CD8-positive, alpha-beta memory T cell (primary cell): ENCODE data around the gene MTFP1. TPM values are rescaled to one million over a fixed set of nuclear protein-coding genes. Genes with fewer than 3 reads are reported as not detected.

Source experiments
- CTCF ChIA-PET: fragments of 350-600 bp; sonication (Branson Sonifier 250); formaldehyde crosslinking; loops from one replicate; lab custom pipeline; 2021; ENCODE audit warnings: antibody characterized with exemption; lab: Charles Lee
- POLR2A ChIA-PET: fragments of 350-600 bp; sonication (Branson Sonifier 250); formaldehyde crosslinking; loops from one replicate; lab custom pipeline; 2021; ENCODE audit warnings: antibody characterized with exemption; lab: Charles Lee
- DNase-seq, 5 donors: peaks; one replicate each; pipeline versions ENCODE4 v3.0.0 to v3.0.0-alpha.2; 2020 to 2022; ENCODE audit warnings: mixed read lengths in 1 of 5
- H3K27ac ChIP-seq: one replicate; pipeline ENCODE4 v1.7.0; 2013; ENCODE audit warnings: low read depth, mild to moderate bottlenecking, low read length, moderate library complexity
- H3K27me3 ChIP-seq: 2 replicates; pipeline ENCODE4 v1.7.0; 2013; ENCODE audit warnings: low read length, mild to moderate bottlenecking; ENCODE audit not compliant: insufficient read depth, poor library complexity, severe bottlenecking
- H3K36me3 ChIP-seq: 2 replicates; pipeline ENCODE4 v1.7.0; 2013; ENCODE audit warnings: mild to moderate bottlenecking, low read length, moderate library complexity; ENCODE audit not compliant: insufficient read depth
- H3K4me1 ChIP-seq: 2 replicates; pipeline ENCODE4 v1.7.0; 2013; ENCODE audit warnings: mild to moderate bottlenecking, low read length, moderate library complexity; ENCODE audit not compliant: insufficient read depth
- H3K4me3 ChIP-seq: 2 replicates; pipeline ENCODE4 v1.7.0; 2013; ENCODE audit warnings: mild to moderate bottlenecking, low read length
- H3K9me3 ChIP-seq: 2 replicates; pipeline ENCODE4 v1.7.0; 2013; ENCODE audit warnings: mild to moderate bottlenecking, low read length
- H3K27ac Mint-ChIP-seq, 8 donors: one replicate each; pipeline ENCODE4 v1.8.0; 2020 to 2021; ENCODE audit warnings: mixed read lengths in 8 of 8, mild to moderate bottlenecking in 6 of 8, inconsistent platforms in 3 of 8, moderate library complexity in 3 of 8
- H3K27me3 Mint-ChIP-seq, 2 donors: one replicate each; pipeline ENCODE4 v1.8.0; 2020 to 2021; ENCODE audit warnings: mixed read lengths in 2 of 2, mild to moderate bottlenecking in 1 of 2, moderate library complexity in 1 of 2
- H3K36me3 Mint-ChIP-seq, 3 donors: one replicate each; pipeline ENCODE4 v1.8.0; 2020 to 2021; ENCODE audit warnings: mixed read lengths in 3 of 3, inconsistent platforms in 1 of 3, mild to moderate bottlenecking in 1 of 3
- H3K4me1 Mint-ChIP-seq, 3 donors: one replicate each; pipeline ENCODE4 v1.8.0; 2020 to 2021; ENCODE audit warnings: mixed read lengths in 3 of 3, inconsistent platforms in 1 of 3, mild to moderate bottlenecking in 1 of 3
- H3K4me3 Mint-ChIP-seq, 7 donors: one replicate each; pipeline ENCODE4 v1.8.0; 2020 to 2021; ENCODE audit warnings: mixed read lengths in 7 of 7, mild to moderate bottlenecking in 6 of 7, moderate library complexity in 4 of 7, inconsistent platforms in 2 of 7
- H3K9me3 Mint-ChIP-seq, 5 donors: one replicate each; pipeline ENCODE4 v1.8.0; 2020 to 2022; ENCODE audit warnings: mixed read lengths in 5 of 5, mild to moderate bottlenecking in 3 of 5, moderate library complexity in 2 of 5, inconsistent platforms in 1 of 5
- polyA plus RNA-seq: library from polyadenylated mRNA; unstranded; fragments of 300-500 nt; fragmentation: Illumina TruSeq; gene quantifications from one replicate; pipeline ENCODE4 v1.2.3, GENCODE V29; 2021
- total RNA-seq, 2 experiments: library from RNA; stranded (reverse); gene quantifications; one replicate each; pipeline ENCODE4 v1.2.3, GENCODE V29; 2021

The MTFP1 gene
- total and polyA plus RNA-seq, 3 experiments from 2014 or later, result 43.1 to 110 (median 104) TPM

DNA sequence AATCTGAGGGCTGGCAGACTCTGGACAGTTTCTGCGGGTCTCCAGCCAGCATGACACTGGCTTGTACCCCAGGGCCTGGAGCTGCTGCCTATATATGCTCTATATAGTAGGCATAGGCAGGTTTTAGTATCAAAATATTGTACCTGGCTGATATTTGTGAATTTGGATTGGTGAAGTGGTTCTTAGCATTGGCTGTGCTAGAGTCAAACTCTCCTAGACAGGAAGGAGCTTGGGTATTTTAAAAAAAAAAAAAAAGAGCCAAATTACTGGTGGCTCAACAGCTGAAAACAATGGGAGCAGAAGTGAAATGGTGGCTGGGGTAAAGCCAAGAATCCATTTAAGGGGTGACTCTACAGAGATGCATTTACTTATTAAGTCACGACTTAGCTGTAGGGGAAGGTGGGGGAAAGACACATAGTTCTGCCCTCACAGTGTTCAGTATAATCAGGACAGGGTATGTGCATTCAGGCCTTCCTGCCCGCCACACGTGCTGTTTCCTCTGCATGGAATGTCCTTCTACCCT is 11.0 kb upstream of the MTFP1 start:
- no peak overlapping the region for H3K4me3 ChIP-seq
- no peaks in the 10 kb centered on the region for H3K27me3 ChIP-seq
- no peaks in the 10 kb centered on the region for H3K4me1 Mint-ChIP-seq
- H3K9me3 Mint-ChIP-seq, result no peaks in the 10 kb centered on the region
- no peak for DNase-seq
- POLR2A ChIA-PET, result interaction anchor here (1.4 kb wide), 1 partner anchor 9 kb away, joined by 5 read pairs; no protein-coding TSS in a partner anchor
- H3K36me3 Mint-ChIP-seq, result peaks cover 8 to 52% (median 21%) of the 10 kb centered on the region in 3 donors
- no peaks in the 10 kb centered on the region for H3K36me3 ChIP-seq
- no peaks in the 10 kb centered on the region for H3K9me3 ChIP-seq
- H3K27ac Mint-ChIP-seq, result peak overlapping the region in 2 of 8 donors; percentile 2 to 30
- CTCF ChIA-PET, result interaction anchor here (1.1 to 1.4 kb wide), 4 partner anchors 10 to 151 kb away, joined by 3 to 5 read pairs (median 4); partner anchors contain the start of genes MTFP1 and SEC14L2
- no peaks in the 10 kb centered on the region for H3K27me3 Mint-ChIP-seq
- peak overlapping the region in 1 of 7 donors; percentile 40 for H3K4me3 Mint-ChIP-seq
- H3K4me1 ChIP-seq, result peaks cover 15% of the 10 kb centered on the region
- no peak overlapping the region for H3K27ac ChIP-seq

DNA sequence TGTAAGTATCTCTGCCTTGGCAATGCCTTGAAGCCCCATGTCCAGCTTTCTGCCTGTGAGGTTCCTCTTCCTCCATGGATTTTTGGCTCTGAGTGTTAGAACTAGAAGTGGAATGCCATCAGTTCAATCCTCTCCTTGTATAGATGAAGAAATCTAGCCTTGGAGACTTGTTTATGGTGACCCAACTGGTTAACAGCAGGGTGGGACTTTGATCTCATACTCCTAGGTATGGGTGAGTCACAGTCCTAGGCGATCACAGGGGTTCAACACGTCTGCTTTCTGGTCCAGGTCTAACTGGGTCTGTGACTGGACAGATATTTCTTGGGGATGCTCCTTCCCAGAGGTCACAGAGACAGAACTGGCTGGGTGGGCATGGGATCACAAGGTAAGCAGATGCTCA is 9.2 kb upstream of the MTFP1 start:
- H3K27me3 ChIP-seq, result no peaks in the 10 kb centered on the region
- Mint-ChIP-seq H3K36me3 (peaks cover 8 to 58% (median 23%) of the 10 kb centered on the region in 3 donors), H3K27me3 (no peaks in the 10 kb centered on the region), H3K27ac (peak overlapping the region in 2 of 8 donors; percentile 68 to 91), H3K9me3 (no peaks in the 10 kb centered on the region), H3K4me3 (no peak overlapping the region), H3K4me1 (peaks cover 2 to 8% (median 3%) of the 10 kb centered on the region in 3 donors)
- peaks cover 15% of the 10 kb centered on the region for H3K4me1 ChIP-seq
- no peaks in the 10 kb centered on the region for H3K9me3 ChIP-seq
- DNase-seq, result no peak
- ChIA-PET CTCF (interaction anchor here (0.6 kb wide), 1 partner anchor 14 kb away, joined by 3 read pairs; no protein-coding TSS in a partner anchor), POLR2A (no interaction called here)
- H3K4me3 ChIP-seq, result no peak overlapping the region
- no peak overlapping the region for H3K27ac ChIP-seq
- no peaks in the 10 kb centered on the region for H3K36me3 ChIP-seq

DNA sequence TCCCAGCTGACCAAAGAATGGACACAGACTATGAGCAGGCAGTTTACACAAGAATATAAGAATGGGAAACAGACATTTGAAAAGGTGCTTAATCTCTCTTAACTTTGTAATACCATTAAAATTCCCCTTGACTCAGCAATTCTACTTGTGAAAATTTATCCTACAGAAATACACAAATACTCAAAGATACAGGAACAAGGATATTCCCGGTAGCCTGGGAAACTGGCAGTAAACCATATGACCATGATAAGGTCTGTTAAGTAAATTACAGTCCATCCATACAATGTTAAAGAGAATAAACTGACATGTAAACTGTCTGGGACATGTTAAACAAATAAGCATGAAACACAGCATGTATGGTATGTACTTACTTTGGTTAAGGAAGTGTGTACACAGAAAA is 8.7 kb upstream of the MTFP1 start:
- Histone ChIP-seq H3K9me3 (no peaks in the 10 kb centered on the region), H3K4me1 (peaks cover 15% of the 10 kb centered on the region), H3K27ac (no peak overlapping the region), H3K27me3 (no peaks in the 10 kb centered on the region), H3K4me3 (no peak overlapping the region), H3K36me3 (no peaks in the 10 kb centered on the region)
- no peak for DNase-seq
- no peaks in the 10 kb centered on the region for H3K9me3 Mint-ChIP-seq
- peak overlapping the region in 1 of 8 donors; percentile 35 for H3K27ac Mint-ChIP-seq
- ChIA-PET POLR2A (no interaction called here), CTCF (interaction anchor here (0.6 kb wide), 1 partner anchor 14 kb away, joined by 3 read pairs; no protein-coding TSS in a partner anchor)
- no peaks in the 10 kb centered on the region for H3K27me3 Mint-ChIP-seq
- peaks cover 2 to 11% (median 8%) of the 10 kb centered on the region in 3 donors for H3K4me1 Mint-ChIP-seq
- H3K36me3 Mint-ChIP-seq, result peaks cover 8 to 61% (median 23%) of the 10 kb centered on the region in 3 donors
- no peak overlapping the region for H3K4me3 Mint-ChIP-seq

DNA sequence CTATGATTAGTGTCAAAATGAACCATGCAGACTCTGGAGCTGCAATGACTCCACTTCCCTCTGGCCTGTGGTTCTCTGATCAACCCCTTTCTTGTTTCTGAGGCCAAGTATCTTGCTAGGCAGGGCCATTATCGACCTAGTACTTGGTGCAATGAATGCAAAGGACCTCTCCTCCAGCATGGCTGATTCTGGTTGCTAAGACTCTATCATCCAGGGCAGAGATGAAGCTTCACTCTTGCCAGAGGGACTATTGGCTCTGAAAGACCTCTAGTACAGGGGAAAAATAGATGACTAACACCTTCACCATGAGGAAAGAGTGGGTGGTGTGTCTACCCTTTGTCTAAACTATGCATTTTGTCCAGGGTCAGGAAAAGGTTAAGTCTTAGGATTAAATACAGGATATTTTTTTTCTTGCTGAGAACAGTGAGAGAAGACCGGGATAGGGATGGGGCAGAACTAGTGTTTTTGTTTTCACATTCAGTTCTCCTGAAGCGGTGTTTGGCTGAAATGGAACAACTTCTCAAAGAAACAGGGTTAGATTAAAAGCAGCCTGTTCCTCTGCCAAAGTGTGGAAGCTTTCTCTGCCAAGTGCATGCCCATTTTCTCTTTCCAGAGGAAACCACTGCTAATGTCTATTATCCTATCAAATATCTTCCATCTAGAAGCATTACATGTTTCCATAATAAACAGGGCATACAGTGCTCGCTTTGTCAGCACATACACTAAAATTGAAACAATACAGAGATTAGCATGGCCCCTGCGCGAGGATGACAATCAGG is 5.0 kb upstream of the MTFP1 start:
- Mint-ChIP-seq H3K9me3 (no peaks in the 10 kb centered on the region), H3K4me3 (peak overlapping the region in 1 of 7 donors; percentile 73), H3K4me1 (peaks cover 33 to 44% (median 41%) of the 10 kb centered on the region in 3 donors), H3K27me3 (no peaks in the 10 kb centered on the region), H3K27ac (peak overlapping the region in 1 of 8 donors; percentile 40), H3K36me3 (peaks cover 8 to 54% (median 20%) of the 10 kb centered on the region in 3 donors)
- Histone ChIP-seq H3K27me3 (no peaks in the 10 kb centered on the region), H3K4me3 (no peak overlapping the region), H3K27ac (no peak overlapping the region), H3K9me3 (no peaks in the 10 kb centered on the region), H3K4me1 (peaks cover 28% of the 10 kb centered on the region), H3K36me3 (no peaks in the 10 kb centered on the region)
- POLR2A ChIA-PET, result no interaction called here
- CTCF ChIA-PET, result interaction anchor here (0.8 to 1.9 kb wide), 2 partner anchors 8 to 25 kb away, joined by 3 to 5 read pairs; no protein-coding TSS in a partner anchor
- DNase-seq, result no peak

DNA sequence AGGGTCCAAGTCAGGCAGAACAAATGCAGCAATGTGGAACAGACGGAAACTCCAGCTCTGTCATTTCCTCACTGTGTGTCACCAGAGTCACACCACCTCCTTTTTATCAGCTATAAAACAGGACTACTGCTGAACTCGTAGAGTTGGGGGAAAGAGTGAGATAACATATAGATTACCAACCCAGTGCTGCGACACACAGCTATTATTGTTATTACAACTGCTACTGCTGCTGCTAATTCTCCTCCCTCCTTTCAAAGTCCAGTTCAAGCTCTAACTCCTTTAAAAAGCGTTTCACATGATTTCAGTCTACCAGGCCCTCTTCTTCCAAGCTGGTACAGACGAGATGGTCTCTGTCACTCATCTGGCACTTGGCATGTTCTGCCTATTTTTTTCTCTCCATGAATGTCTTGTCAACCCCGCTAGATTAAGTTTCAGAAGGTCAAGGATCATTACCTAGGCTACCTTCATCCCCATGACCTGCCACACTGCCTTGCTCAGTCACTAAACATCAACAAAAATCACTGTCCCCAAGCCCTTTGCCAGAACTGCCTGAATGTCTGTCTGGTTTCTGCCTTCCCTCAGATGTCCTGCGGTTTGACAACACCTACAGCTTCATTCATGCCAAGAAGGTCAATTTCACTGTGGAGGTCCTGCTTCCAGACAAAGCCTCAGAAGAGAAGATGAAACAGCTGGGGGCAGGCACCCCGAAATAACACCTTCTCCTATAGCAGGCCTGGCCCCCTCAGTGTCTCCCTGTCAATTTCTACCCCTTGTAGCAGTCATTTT is 3.7 kb upstream of the MTFP1 start:
- no peak for DNase-seq

DNA sequence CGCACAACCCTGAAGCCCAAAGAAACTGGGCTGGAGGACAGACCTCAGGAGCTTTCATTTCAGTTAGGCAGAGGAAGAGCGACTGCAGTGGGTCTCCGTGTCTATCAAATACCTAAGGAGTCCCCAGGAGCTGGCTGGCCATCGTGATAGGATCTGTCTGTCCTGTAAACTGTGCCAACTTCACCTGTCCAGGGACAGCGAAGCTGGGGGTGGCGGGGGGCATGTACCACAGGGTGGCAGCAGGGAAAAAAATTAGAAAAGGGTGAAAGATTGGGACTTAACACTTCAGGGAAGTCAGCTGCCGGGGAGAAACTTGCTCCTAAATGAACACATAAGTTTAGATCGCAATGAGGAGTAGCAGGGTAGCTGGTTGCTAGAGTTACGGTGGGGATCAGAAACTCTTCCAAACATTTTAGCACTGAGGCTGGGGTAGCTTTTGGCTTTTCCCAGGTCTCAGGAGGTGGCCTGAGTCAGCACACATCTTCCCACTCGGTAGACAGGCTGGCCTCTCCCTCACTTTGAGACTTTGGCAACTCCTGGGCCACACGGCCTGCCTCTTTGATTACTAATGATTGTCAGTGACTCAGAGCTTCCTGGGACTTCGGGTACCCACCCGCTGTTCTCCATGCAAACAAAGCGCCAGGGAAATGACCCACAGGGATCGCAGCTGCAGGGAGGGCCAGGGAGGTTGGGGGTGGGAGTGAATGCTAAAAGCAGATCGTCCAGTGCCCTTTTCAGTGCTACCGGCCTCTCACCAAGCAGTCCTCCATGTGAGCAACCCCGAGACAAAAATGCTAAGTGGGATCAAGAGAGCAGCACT is 2.9 kb upstream of the MTFP1 start:
- Histone ChIP-seq H3K4me1 (peaks cover 44% of the 10 kb centered on the region), H3K9me3 (no peaks in the 10 kb centered on the region), H3K4me3 (peak overlapping the region; percentile 73), H3K27ac (peak overlapping the region; percentile 84), H3K27me3 (no peaks in the 10 kb centered on the region), H3K36me3 (no peaks in the 10 kb centered on the region)
- Mint-ChIP-seq H3K4me3 (peak overlapping the region; percentile 91 to 98 (median 97)), H3K9me3 (no peaks in the 10 kb centered on the region), H3K27ac (peak overlapping the region in 7 of 8 donors; percentile 86 to 99 (median 95)), H3K4me1 (peaks cover 51 to 64% (median 62%) of the 10 kb centered on the region in 3 donors), H3K36me3 (peaks cover 0 to 47% (median 10%) of the 10 kb centered on the region in 3 donors), H3K27me3 (no peaks in the 10 kb centered on the region)
- ChIA-PET CTCF (interaction anchor here (1.2 to 5.9 kb wide), 7 partner anchors 11 to 315 kb away, joined by 3 to 37 read pairs (median 6); partner anchors contain the start of gene CASTOR1), POLR2A (interaction anchor here (0.5 to 1.9 kb wide), 3 partner anchors 8 to 440 kb away, joined by 3 to 8 read pairs (median 5); partner anchors contain the start of gene TBC1D10A)
- no peak for DNase-seq

More for the DNA sequence above, 3.7 kb upstream of the MTFP1 start:
- ChIA-PET CTCF (interaction anchor here (0.8 to 4.7 kb wide), 5 partner anchors 9 to 133 kb away, joined by 3 to 30 read pairs (median 5); partner anchors contain the start of gene CASTOR1), POLR2A (interaction anchor here (0.5 kb wide), 1 partner anchor 439 kb away, joined by 3 read pairs; no protein-coding TSS in a partner anchor)
- peak overlapping the region; percentile 84 for H3K27ac ChIP-seq
- H3K36me3 Mint-ChIP-seq, result peaks cover 0 to 49% (median 12%) of the 10 kb centered on the region in 3 donors
- H3K4me1 Mint-ChIP-seq, result peaks cover 45 to 56% (median 55%) of the 10 kb centered on the region in 3 donors
- peaks cover 36% of the 10 kb centered on the region for H3K4me1 ChIP-seq
- H3K27me3 Mint-ChIP-seq, result no peaks in the 10 kb centered on the region
- no peaks in the 10 kb centered on the region for H3K9me3 Mint-ChIP-seq
- peak overlapping the region; percentile 4 for H3K4me3 ChIP-seq
- peak overlapping the region; percentile 44 to 98 (median 95) for H3K4me3 Mint-ChIP-seq
- peak overlapping the region in 7 of 8 donors; percentile 86 to 99 (median 95) for H3K27ac Mint-ChIP-seq
- H3K27me3 ChIP-seq, result no peaks in the 10 kb centered on the region
- no peaks in the 10 kb centered on the region for H3K9me3 ChIP-seq
- no peaks in the 10 kb centered on the region for H3K36me3 ChIP-seq
